Peyer's patch (tissue), 4 donors: ENCODE results near the gene EPS15. TPM values are rescaled to one million over a fixed set of nuclear protein-coding genes. Genes with fewer than 3 reads are reported as not detected.

Experiments used
- DNase-seq, 3 donors: peaks; one replicate each; pipeline ENCODE4 v3.0.0-alpha.2; 2017 to 2019
- H3K27ac ChIP-seq, 4 donors: fragments of 200-600 bp; sonication (generic); one replicate each; pipeline ENCODE4 v1.5.1; 2016 to 2019
- H3K27me3 ChIP-seq, 2 donors: fragments of 200-600 bp; sonication (generic); one replicate each; pipeline ENCODE4 v1.5.1; 2019
- H3K36me3 ChIP-seq, 3 donors: fragments of 200-600 bp; sonication (generic); one replicate each; pipeline ENCODE4 v1.5.1; 2016 to 2019
- H3K4me1 ChIP-seq, 4 donors: fragments of 200-600 bp; sonication (generic); one replicate each; pipeline ENCODE4 v1.5.1; 2016 to 2019
- H3K4me3 ChIP-seq, 4 donors: fragments of 200-600 bp; sonication (generic); 1 replicate in 3 of 4; 2 replicates in 1 of 4; pipeline ENCODE4 v1.5.1; 2016 to 2019; ENCODE audit warnings: mild to moderate bottlenecking in 1 of 4
- H3K9me3 ChIP-seq, 4 donors: fragments of 200-600 bp; sonication (generic); one replicate each; pipeline ENCODE4 v1.5.1; 2016 to 2019; ENCODE audit warnings: mild to moderate bottlenecking in 1 of 4
- CTCF ChIP-seq, 6 experiments: fragments of 450-650 bp in 4 of 6; fragments of 200-600 bp in 2 of 6; sonication (generic) in 1 of 6; IDR thresholded peaks; one replicate each; pipeline ENCODE4 v1.5.1; 2017 to 2019; ENCODE audit warnings: antibody characterized with exemption in 6 of 6, mild to moderate bottlenecking in 3 of 6, moderate library complexity in 1 of 6
- POLR2A ChIP-seq, 2 donors: fragments of 450-650 bp; IDR thresholded peaks; one replicate each; pipeline ENCODE4 v1.5.1; 2017; ENCODE audit warnings: antibody characterized with exemption in 2 of 2, mild to moderate bottlenecking in 2 of 2, moderate library complexity in 2 of 2
- total RNA-seq, 4 donors: library from RNA; depleted of rRNA; stranded (reverse); fragments of >200 nt; gene quantifications; one replicate each; pipeline ENCODE4 v1.1.0, GENCODE V29; 2016

EPS15 gene
- total RNA-seq, 4 donors from 2014 or later = 48.9 to 160 (median 65.6) TPM

GRCh38 chr1:51558375-51558924 is 39.4 kb upstream of the EPS15 start:
- Histone ChIP-seq H3K4me1 (no peaks in the 10 kb centered on the region), H3K4me3 (no peak overlapping the region), H3K27me3 (no peaks in the 10 kb centered on the region), H3K36me3 (peaks cover 0 to 7% (median 0%) of the 10 kb centered on the region in 3 donors), H3K27ac (no peak overlapping the region), H3K9me3 (no peaks in the 10 kb centered on the region)
- TF ChIP-seq POLR2A (IDR thresholded peaks at IDR 0.05) (no peak), CTCF (IDR thresholded peaks at IDR 0.05) (no peak)
- no peak for DNase-seq

GRCh38 chr1:51557168-51557567 is 38.1 kb upstream of the EPS15 start:
- no peaks in the 10 kb centered on the region for H3K9me3 ChIP-seq
- H3K27ac ChIP-seq = no peak overlapping the region
- no peaks in the 10 kb centered on the region for H3K4me1 ChIP-seq
- H3K36me3 ChIP-seq = peaks cover 0 to 2% (median 0%) of the 10 kb centered on the region in 3 donors
- TF ChIP-seq CTCF (IDR thresholded peaks at IDR 0.05) = no peak
- TF ChIP-seq POLR2A (IDR thresholded peaks at IDR 0.05) = no peak
- no peak overlapping the region for H3K4me3 ChIP-seq
- no peak for DNase-seq
- no peaks in the 10 kb centered on the region for H3K27me3 ChIP-seq

GRCh38 chr1:51555866-51556619 is 37.0 kb upstream of the EPS15 start:
- TF ChIP-seq POLR2A (IDR thresholded peaks at IDR 0.05) (no peak), CTCF (IDR thresholded peaks at IDR 0.05) (no peak)
- Histone ChIP-seq H3K36me3 (no peaks in the 10 kb centered on the region), H3K27ac (no peak overlapping the region), H3K9me3 (no peaks in the 10 kb centered on the region), H3K4me1 (no peaks in the 10 kb centered on the region), H3K27me3 (no peaks in the 10 kb centered on the region), H3K4me3 (no peak overlapping the region)
- DNase-seq = no peak

- Histone ChIP-seq H3K4me1 (peaks cover 0 to 3% (median 0%) of the 10 kb centered on the region in 4 donors), H3K36me3 (no peaks in the 10 kb centered on the region), H3K27ac (no peak overlapping the region), H3K27me3 (no peaks in the 10 kb centered on the region), H3K4me3 (no peak overlapping the region), H3K9me3 (no peaks in the 10 kb centered on the region)
- TF ChIP-seq CTCF (IDR thresholded peaks at IDR 0.05) (no peak), POLR2A (IDR thresholded peaks at IDR 0.05) (no peak)
- no peak for DNase-seq
Measured at GRCh38 chr1:51553911-51554310, 34.8 kb upstream of the EPS15 start.

GRCh38 chr1:51552929-51553807 is 34.1 kb upstream of the EPS15 start:
- no peak for DNase-seq

More at GRCh38 chr1:51552929-51553807, 34.1 kb upstream of the EPS15 start:
- H3K4me3 ChIP-seq = no peak overlapping the region
- TF ChIP-seq POLR2A (IDR thresholded peaks at IDR 0.05) (no peak), CTCF (IDR thresholded peaks at IDR 0.05) (no peak)
- no peak overlapping the region for H3K27ac ChIP-seq
- peaks cover 0 to 3% (median 0%) of the 10 kb centered on the region in 4 donors for H3K4me1 ChIP-seq
- H3K9me3 ChIP-seq = no peaks in the 10 kb centered on the region
- H3K36me3 ChIP-seq = no peaks in the 10 kb centered on the region
- H3K27me3 ChIP-seq = no peaks in the 10 kb centered on the region
